ENCODE measurements around the gene PTPN3. TPM values are rescaled to one million over a fixed set of nuclear protein-coding genes. Genes with fewer than 3 reads are reported as not detected.

The PTPN3 gene
- polyA plus RNA-seq, 1 of the 3 experiments (the other 2 are of a cell fraction): 7.5 TPM

DNA sequence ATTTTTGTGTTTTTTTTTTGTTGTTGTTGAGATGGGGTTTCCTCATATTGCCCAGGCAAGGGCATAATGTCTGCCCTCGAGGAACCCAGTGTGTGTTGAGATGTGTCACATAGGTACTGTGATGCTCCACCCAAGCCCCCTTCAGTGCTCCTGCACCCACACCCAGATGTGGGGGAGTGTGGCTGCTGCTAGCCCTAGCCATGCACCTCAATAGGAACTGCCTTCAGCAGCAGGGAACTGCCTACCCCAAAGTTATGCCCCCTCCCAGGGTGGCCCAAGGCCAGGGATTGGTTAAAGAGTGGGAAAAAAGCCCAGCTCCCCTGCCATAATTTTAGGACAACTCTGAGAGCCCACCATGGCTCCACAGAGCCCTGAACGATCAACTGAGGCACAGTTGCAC is 143.9 kb downstream of the PTPN3 start:
- CTCF ChIA-PET: interaction anchor here (1.3 kb wide), 1 partner anchor 9 kb away, joined by 3 read pairs; no protein-coding TSS in a partner anchor
- Histone ChIP-seq H2AFZ (ENCODE audit: low read depth) (no peak overlapping the region), H3K4me3 (ENCODE audit: low read depth in 2 of 2, low read length in 1 of 2) (no peak overlapping the region), H3K9ac (no peak overlapping the region), H3K9me2 (no peaks in the 10 kb centered on the region), H3K36me3 (replicated peaks in 1 of 2; ENCODE audit: control insufficient read depth in 1 of 2, insufficient read depth in 2 of 2, low read length in 1 of 2) (no peaks in the 10 kb centered on the region), H3K4me2 (no peak overlapping the region), H3K9me3 (no peaks in the 10 kb centered on the region), H3K79me2 (ENCODE audit: insufficient read depth) (no peaks in the 10 kb centered on the region), H3K4me1 (ENCODE audit: control insufficient read depth in 1 of 2, insufficient read depth in 2 of 2, low read depth in 1 of 2, low read length in 1 of 2) (no peaks in the 10 kb centered on the region; a peak in 1 of 4 replicates), H3F3A (replicated peaks; ENCODE audit: insufficient read depth) (peaks cover 8% of the 10 kb centered on the region), H3K27ac (ENCODE audit: low read depth in 2 of 2, low read length in 1 of 2) (no peak overlapping the region), H3K27me3 (ENCODE audit: insufficient read depth) (peaks cover 6% of the 10 kb centered on the region; the same call in 1 of the 2 replicates), H4K20me1 (ENCODE audit: insufficient read depth) (no peaks in the 10 kb centered on the region; the same call in 1 of the 2 replicates)
- no peak for TF ChIP-seq TEAD4 (IDR thresholded peaks at IDR 0.05; ENCODE audit: borderline replicate concordance, insufficient read depth)
- TF ChIP-seq TAF1 (IDR thresholded peaks at IDR 0.05; ENCODE audit: borderline replicate concordance, low read depth, low read length): no peak
- TF ChIP-seq FOXM1 (IDR thresholded peaks at IDR 0.05; ENCODE audit: low read depth): no peak
- POLR2A ChIA-PET: no interaction called here
- 25% methylated on average over 2 of the region's 2 CpGs for WGBS (ENCODE audit: low lambda C conversion rate)
- DNase-seq: no peak

DNA sequence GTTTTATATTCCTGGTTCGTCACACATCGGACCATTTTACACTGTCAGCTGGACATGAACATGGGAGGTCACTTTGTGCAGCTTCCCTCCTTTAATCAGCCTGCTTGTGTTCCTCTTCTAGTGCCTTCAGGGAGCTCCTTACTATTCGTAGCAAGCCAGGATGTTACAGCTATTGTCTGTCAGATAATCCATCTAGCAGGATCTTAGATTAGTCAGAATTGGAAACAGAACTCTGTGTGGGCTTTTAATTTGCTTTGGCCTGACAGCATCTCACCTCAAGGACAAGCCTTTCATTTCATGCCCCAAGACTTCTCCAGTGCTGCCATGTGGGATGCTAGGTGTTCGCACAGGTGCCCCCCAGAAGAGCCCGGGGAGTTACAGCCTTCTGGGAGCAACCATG is 147.1 kb downstream of the PTPN3 start:
- H3K4me3 ChIP-seq (ENCODE audit: low read depth in 2 of 2, low read length in 1 of 2): no peak overlapping the region
- WGBS (ENCODE audit: low lambda C conversion rate): 37% methylated on average over 5 of the region's 5 CpGs
- H4K20me1 ChIP-seq (ENCODE audit: insufficient read depth): no peaks in the 10 kb centered on the region; the same call in 1 of the 2 replicates
- H3F3A ChIP-seq (replicated peaks; ENCODE audit: insufficient read depth): peaks cover 12% of the 10 kb centered on the region
- H2AFZ ChIP-seq (ENCODE audit: low read depth): no peak overlapping the region
- no peaks in the 10 kb centered on the region; a peak in 1 of 4 replicates for H3K4me1 ChIP-seq (ENCODE audit: control insufficient read depth in 1 of 2, insufficient read depth in 2 of 2, low read depth in 1 of 2, low read length in 1 of 2)
- H3K27me3 ChIP-seq (ENCODE audit: insufficient read depth): peaks cover 13% of the 10 kb centered on the region
- no peaks in the 10 kb centered on the region for H3K36me3 ChIP-seq (replicated peaks in 1 of 2; ENCODE audit: control insufficient read depth in 1 of 2, insufficient read depth in 2 of 2, low read length in 1 of 2)
- no peaks in the 10 kb centered on the region for H3K9me2 ChIP-seq
- ChIA-PET POLR2A (no interaction called here), CTCF (no interaction called here)
- no peak overlapping the region for H3K9ac ChIP-seq
- TF ChIP-seq, protein P1, sequence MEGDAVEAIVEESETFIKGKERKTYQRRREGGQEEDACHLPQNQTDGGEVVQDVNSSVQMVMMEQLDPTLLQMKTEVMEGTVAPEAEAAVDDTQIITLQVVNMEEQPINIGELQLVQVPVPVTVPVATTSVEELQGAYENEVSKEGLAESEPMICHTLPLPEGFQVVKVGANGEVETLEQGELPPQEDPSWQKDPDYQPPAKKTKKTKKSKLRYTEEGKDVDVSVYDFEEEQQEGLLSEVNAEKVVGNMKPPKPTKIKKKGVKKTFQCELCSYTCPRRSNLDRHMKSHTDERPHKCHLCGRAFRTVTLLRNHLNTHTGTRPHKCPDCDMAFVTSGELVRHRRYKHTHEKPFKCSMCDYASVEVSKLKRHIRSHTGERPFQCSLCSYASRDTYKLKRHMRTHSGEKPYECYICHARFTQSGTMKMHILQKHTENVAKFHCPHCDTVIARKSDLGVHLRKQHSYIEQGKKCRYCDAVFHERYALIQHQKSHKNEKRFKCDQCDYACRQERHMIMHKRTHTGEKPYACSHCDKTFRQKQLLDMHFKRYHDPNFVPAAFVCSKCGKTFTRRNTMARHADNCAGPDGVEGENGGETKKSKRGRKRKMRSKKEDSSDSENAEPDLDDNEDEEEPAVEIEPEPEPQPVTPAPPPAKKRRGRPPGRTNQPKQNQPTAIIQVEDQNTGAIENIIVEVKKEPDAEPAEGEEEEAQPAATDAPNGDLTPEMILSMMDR (IDR thresholded peaks at IDR 0.05): no peak
- TF ChIP-seq, protein P2, sequence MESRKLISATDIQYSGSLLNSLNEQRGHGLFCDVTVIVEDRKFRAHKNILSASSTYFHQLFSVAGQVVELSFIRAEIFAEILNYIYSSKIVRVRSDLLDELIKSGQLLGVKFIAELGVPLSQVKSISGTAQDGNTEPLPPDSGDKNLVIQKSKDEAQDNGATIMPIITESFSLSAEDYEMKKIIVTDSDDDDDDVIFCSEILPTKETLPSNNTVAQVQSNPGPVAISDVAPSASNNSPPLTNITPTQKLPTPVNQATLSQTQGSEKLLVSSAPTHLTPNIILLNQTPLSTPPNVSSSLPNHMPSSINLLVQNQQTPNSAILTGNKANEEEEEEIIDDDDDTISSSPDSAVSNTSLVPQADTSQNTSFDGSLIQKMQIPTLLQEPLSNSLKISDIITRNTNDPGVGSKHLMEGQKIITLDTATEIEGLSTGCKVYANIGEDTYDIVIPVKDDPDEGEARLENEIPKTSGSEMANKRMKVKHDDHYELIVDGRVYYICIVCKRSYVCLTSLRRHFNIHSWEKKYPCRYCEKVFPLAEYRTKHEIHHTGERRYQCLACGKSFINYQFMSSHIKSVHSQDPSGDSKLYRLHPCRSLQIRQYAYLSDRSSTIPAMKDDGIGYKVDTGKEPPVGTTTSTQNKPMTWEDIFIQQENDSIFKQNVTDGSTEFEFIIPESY (IDR thresholded peaks at IDR 0.05; ENCODE audit: borderline replicate concordance, low read depth): no peak
- no peak for TF ChIP-seq FOSL2 (IDR thresholded peaks at IDR 0.05; ENCODE audit: borderline replicate concordance, low read depth)
- TF ChIP-seq, protein P3, sequence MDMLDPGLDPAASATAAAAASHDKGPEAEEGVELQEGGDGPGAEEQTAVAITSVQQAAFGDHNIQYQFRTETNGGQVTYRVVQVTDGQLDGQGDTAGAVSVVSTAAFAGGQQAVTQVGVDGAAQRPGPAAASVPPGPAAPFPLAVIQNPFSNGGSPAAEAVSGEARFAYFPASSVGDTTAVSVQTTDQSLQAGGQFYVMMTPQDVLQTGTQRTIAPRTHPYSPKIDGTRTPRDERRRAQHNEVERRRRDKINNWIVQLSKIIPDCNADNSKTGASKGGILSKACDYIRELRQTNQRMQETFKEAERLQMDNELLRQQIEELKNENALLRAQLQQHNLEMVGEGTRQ (IDR thresholded peaks at IDR 0.05; ENCODE audit: borderline replicate concordance, low read depth, low read length): no peak
- TF ChIP-seq, protein P4, sequence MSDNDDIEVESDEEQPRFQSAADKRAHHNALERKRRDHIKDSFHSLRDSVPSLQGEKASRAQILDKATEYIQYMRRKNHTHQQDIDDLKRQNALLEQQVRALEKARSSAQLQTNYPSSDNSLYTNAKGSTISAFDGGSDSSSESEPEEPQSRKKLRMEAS (IDR thresholded peaks at IDR 0.05; ENCODE audit: low read depth): no peak
- TF ChIP-seq RFX5 (IDR thresholded peaks at IDR 0.05; ENCODE audit: low read length): no peak
- no peak for TF ChIP-seq EZH2phosphoT487 (IDR thresholded peaks at IDR 0.05; ENCODE audit: borderline replicate concordance, low read depth)
- H3K79me2 ChIP-seq (ENCODE audit: insufficient read depth): no peaks in the 10 kb centered on the region
- no peak overlapping the region for H3K4me2 ChIP-seq
- DNase-seq: no peak
- H3K9me3 ChIP-seq: no peaks in the 10 kb centered on the region
- H3K27ac ChIP-seq (ENCODE audit: low read depth in 2 of 2, low read length in 1 of 2): no peak overlapping the region
